ENCODE measurements around the gene TNNC1. TPM values are rescaled to one million over a fixed set of nuclear protein-coding genes. Genes with fewer than 3 reads are reported as not detected.

TNNC1 gene
- total and polyA plus RNA-seq, 10 of the 15 experiments (the other 5 are each of a cell fraction or from before 2014, with no cell fraction given) = 0.13 to 1.3 (median 0.53) TPM; not detected in 2

DNA sequence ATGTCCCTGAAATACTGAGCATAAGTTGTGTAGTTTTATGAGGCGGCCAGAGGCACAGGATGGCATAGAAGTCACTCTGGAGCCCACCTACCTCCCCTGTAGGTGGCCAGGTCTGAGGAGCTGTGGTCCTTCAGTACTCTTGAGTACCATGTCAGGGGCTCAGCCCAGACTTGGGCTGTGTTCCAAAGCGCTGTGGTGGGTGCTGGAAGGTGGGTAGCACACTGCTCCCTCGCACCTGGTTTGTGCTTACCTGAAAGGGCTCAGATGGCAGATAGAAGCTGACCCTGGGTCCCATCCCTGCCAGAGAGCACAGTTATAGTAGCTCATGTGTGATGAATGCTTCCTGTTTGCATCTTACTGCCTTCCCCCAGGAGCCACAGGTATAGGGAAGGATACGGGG is 17.1 kb upstream of the TNNC1 start:
- Histone ChIP-seq H3K9me3 (replicated peaks; ENCODE audit: control insufficient read depth, insufficient read depth, low read length) (no peaks in the 10 kb centered on the region), H3K27ac (ENCODE audit: control insufficient read depth, insufficient read depth) (no peak overlapping the region), H3K4me1 (ENCODE audit: control insufficient read depth, insufficient read depth, low read length) (no peaks in the 10 kb centered on the region), H3K4me3 (no peak overlapping the region), H4K20me1 (ENCODE audit: control insufficient read depth, insufficient read depth) (no peaks in the 10 kb centered on the region), H3K79me2 (ENCODE audit: control insufficient read depth, insufficient read depth, low read length) (no peaks in the 10 kb centered on the region), H2AFZ (ENCODE audit: control insufficient read depth, low read depth, low read length) (no peak overlapping the region), H3K27me3 (replicated peaks in 1 of 2; ENCODE audit: control insufficient read depth in 2 of 2, insufficient read depth in 2 of 2, low read length in 1 of 2) (no peaks in the 10 kb centered on the region), H3K9ac (ENCODE audit: control insufficient read depth, insufficient read depth, low read length) (no peak overlapping the region), H3K36me3 (ENCODE audit: control insufficient read depth in 2 of 2, insufficient read depth in 2 of 2, low read length in 1 of 2) (peaks cover 16 to 24% of the 10 kb centered on the region in 2 experiments), H3K4me2 (ENCODE audit: control insufficient read depth, insufficient read depth) (no peak overlapping the region)
- WGBS (ENCODE audit: insufficient coverage, insufficient replicate concordance, low lambda C conversion rate, missing lambda C conversion rate) = 92% methylated on average over 4 of the region's 4 CpGs
- in situ Hi-C loops (cut with MboI) (no loop called here), intact Hi-C loops (cut with micrococcal nuclease; ENCODE audit: unreplicated experiment) (no loop called here)
- FAIRE-seq (no peak), ATAC-seq (no peak), DNase-seq (ENCODE audit: low read depth, low spot score) (no peak)
- POLR2A ChIA-PET = interaction anchor here (0.8 kb wide), 1 partner anchor 9 kb away, joined by 3 read pairs; no protein-coding TSS in a partner anchor
- CTCF ChIA-PET = interaction anchor here (0.5 to 1.3 kb wide), 5 partner anchors 12 to 221 kb away, joined by 3 to 5 read pairs (median 4); no protein-coding TSS in a partner anchor
- TF ChIP-seq ZZZ3 (IDR thresholded peaks at IDR 0.05; ENCODE audit: control insufficient read depth, insufficient read length, low read depth) = no peak
- no peak for TF ChIP-seq CREM (IDR thresholded peaks at IDR 0.05; ENCODE audit: low read depth)
- no peak for TF ChIP-seq LARP7 (IDR thresholded peaks at IDR 0.05)
- TF ChIP-seq EP300 (IDR thresholded peaks at IDR 0.05; ENCODE audit: borderline replicate concordance in 1 of 2, control insufficient read depth in 1 of 2, low read depth in 2 of 2, low read length in 2 of 2) = no peak
- TF ChIP-seq TAF1 (IDR thresholded peaks at IDR 0.05; ENCODE audit: borderline replicate concordance, low read depth, low read length) = no peak
- no peak for TF ChIP-seq BCL3 (IDR thresholded peaks at IDR 0.05; ENCODE audit: borderline replicate concordance, insufficient read depth, low read depth, low read length, poor library complexity, severe bottlenecking)
- TF ChIP-seq NR2C2 (IDR thresholded peaks at IDR 0.05; ENCODE audit: borderline replicate concordance, control insufficient read depth, insufficient read length, low read depth) = no peak
- TF ChIP-seq MEF2B (IDR thresholded peaks at IDR 0.05; ENCODE audit: partially characterized antibody, poor library complexity, severe bottlenecking) = no peak
- no TSS peak for BruUV-seq (replicated peaks)
- SMC1A ChIA-PET (ENCODE audit: uncharacterized antibody, unreplicated experiment) = no interaction called here
- RAD21 ChIA-PET (ENCODE audit: unreplicated experiment) = no interaction called here
